ENCODE results near the gene NKX3-2.
A peak's percentile ranks its signal among the peaks of the same experiment; 100 is the strongest.

Gene NKX3-2

DNA sequence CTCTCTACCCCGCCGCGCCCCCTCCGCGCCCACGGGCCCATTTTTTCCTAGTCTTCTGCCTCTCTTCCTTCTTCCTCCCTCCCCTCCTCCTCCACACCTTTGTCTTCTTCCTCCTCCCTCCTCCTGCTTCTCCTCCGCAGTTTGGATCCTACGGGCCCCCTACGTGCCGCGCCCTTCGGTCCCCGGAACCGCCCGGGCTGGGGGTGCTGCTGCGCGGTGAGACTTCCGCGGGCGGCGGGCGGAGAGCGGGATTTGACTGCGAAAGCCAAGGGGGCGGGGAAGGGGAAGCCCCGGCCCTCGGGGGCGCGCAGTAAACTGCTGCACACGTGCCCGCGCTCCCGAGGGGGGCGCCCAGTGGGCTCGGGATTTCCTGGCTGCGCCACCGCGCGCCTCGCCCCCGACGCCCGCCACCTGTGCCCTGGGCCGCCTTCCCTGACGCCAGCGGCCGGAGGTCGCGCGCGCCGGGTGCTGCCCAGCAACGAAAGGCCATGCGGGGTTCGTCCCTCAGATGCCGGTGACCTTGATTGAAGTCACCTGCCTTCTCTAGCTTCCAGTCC, 3.3 kb upstream of the NKX3-2 start (continued):
- TF ChIP-seq ZBTB6 (tag by site-specific recombination; IDR thresholded peaks at IDR 0.05) (no peak), ZNF514 (tag by site-specific recombination; IDR thresholded peaks at IDR 0.05) (no peak), ZNF37A (tag by site-specific recombination; IDR thresholded peaks at IDR 0.05) (no peak), ZNF214 (tag by site-specific recombination; IDR thresholded peaks at IDR 0.05; ENCODE audit: borderline replicate concordance) (no peak), KLF9 (tag by site-specific recombination; IDR thresholded peaks at IDR 0.05; ENCODE audit: low read depth) (peak; percentile 32; the same call in 1 of the 2 replicates), IKZF3 (tag by site-specific recombination; IDR thresholded peaks at IDR 0.05) (no peak), ATF2 (tag by site-specific recombination; IDR thresholded peaks at IDR 0.05; ENCODE audit: low read depth) (no peak), ZNF626 (tag by site-specific recombination; IDR thresholded peaks at IDR 0.05) (no peak), INSM2 (tag by site-specific recombination; IDR thresholded peaks at IDR 0.05) (no peak), ZNF133 (tag by site-specific recombination; IDR thresholded peaks at IDR 0.05) (no peak), ZNF791 (tag by site-specific recombination; IDR thresholded peaks at IDR 0.05) (no peak), ZFHX2 (tag by site-specific recombination; conservative IDR thresholded peaks at IDR 0.05) (peak; percentile 60), ZNF549 (tag by site-specific recombination; IDR thresholded peaks at IDR 0.05) (no peak), ZNF530 (tag by site-specific recombination; IDR thresholded peaks at IDR 0.05; ENCODE audit: low read depth) (no peak), ZNF169 (tag by site-specific recombination; IDR thresholded peaks at IDR 0.05) (no peak), ZNF274 (IDR thresholded peaks at IDR 0.05; ENCODE audit: low read length) (no peak), ZNF274 (tag by site-specific recombination; IDR thresholded peaks at IDR 0.05; ENCODE audit: borderline replicate concordance) (no peak), ZNF398 (tag by site-specific recombination; IDR thresholded peaks at IDR 0.05) (0 out of 2 replicates have a peak, but pooled peaks have one; percentile 11), ZNF121 (tag by site-specific recombination; IDR thresholded peaks at IDR 0.05) (no peak), GLI2 (tag by site-specific recombination; IDR thresholded peaks at IDR 0.05; ENCODE audit: borderline replicate concordance, low read depth) (no peak), ZNF473 (tag by site-specific recombination; IDR thresholded peaks at IDR 0.05) (no peak), ZNF548 (tag by site-specific recombination; IDR thresholded peaks at IDR 0.05) (no peak), SALL2 (tag by site-specific recombination; IDR thresholded peaks at IDR 0.05; ENCODE audit: borderline replicate concordance) (no peak), ZNF354C (tag by site-specific recombination; IDR thresholded peaks at IDR 0.05; ENCODE audit: borderline replicate concordance, low read depth) (no peak), ZFP69B (tag by site-specific recombination; IDR thresholded peaks at IDR 0.05) (no peak), ZNF350 (tag by site-specific recombination; IDR thresholded peaks at IDR 0.05) (no peak), ZNF747 (tag by site-specific recombination; IDR thresholded peaks at IDR 0.05) (no peak), ZNF488 (tag by site-specific recombination; IDR thresholded peaks at IDR 0.05) (no peak), ZNF221 (tag by site-specific recombination; IDR thresholded peaks at IDR 0.05; ENCODE audit: borderline replicate concordance) (no peak), PRDM1 (tag by site-specific recombination; IDR thresholded peaks at IDR 0.05) (no peak)
- TF ChIP-seq, protein P1, sequence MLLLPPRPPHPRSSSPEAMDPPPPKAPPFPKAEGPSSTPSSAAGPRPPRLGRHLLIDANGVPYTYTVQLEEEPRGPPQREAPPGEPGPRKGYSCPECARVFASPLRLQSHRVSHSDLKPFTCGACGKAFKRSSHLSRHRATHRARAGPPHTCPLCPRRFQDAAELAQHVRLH (tag by site-specific recombination; IDR thresholded peaks at IDR 0.05) = no peak
- TF ChIP-seq, protein P2, sequence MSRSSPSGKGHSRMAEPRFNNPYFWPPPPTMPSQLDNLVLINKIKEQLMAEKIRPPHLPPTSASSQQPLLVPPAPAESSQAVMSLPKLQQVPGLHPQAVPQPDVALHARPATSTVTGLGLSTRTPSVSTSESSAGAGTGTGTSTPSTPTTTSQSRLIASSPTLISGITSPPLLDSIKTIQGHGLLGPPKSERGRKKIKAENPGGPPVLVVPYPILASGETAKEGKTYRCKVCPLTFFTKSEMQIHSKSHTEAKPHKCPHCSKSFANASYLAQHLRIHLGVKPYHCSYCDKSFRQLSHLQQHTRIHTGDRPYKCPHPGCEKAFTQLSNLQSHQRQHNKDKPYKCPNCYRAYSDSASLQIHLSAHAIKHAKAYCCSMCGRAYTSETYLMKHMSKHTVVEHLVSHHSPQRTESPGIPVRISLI (tag by site-specific recombination; IDR thresholded peaks at IDR 0.05) = no peak
